Fibroblast of lung (primary cell): Measurements from ENCODE around the gene OXER1. TPM values are rescaled to one million over a fixed set of nuclear protein-coding genes. Genes with fewer than 3 reads are reported as not detected.

Experiments used
- DNase-seq, 2 donors: peaks; one replicate each; pipeline versions ENCODE4 v3.0.0 to v3.0.0-alpha.2; 2010; ENCODE audit warnings: low read depth in 2 of 2
- H2AFZ ChIP-seq: 2 replicates; pipeline ENCODE4 v1.5.1; 2012; ENCODE audit warnings: low read length, control low read depth, inconsistent platforms
- H3K27ac ChIP-seq: 2 replicates; pipeline ENCODE4 v1.5.1; 2011; ENCODE audit warnings: low read length, control low read depth; ENCODE audit not compliant: insufficient read depth
- H3K27me3 ChIP-seq: 2 replicates; pipeline ENCODE4 v1.5.1; 2011; ENCODE audit warnings: mild to moderate bottlenecking, low read length; ENCODE audit not compliant: control insufficient read depth, insufficient read depth
- H3K36me3 ChIP-seq: 2 replicates; pipeline ENCODE4 v1.5.1; 2011; ENCODE audit warnings: low read length; ENCODE audit not compliant: control insufficient read depth, insufficient read depth
- H3K4me1 ChIP-seq: 2 replicates; pipeline ENCODE4 v1.5.1; 2011; ENCODE audit warnings: low read length; ENCODE audit not compliant: control insufficient read depth, insufficient read depth; ENCODE audit errors: extremely low read depth
- H3K4me2 ChIP-seq: 2 replicates; pipeline ENCODE4 v1.5.1; 2011; ENCODE audit warnings: low read length, control low read depth; ENCODE audit not compliant: insufficient read depth; ENCODE audit errors: extremely low read depth
- H3K4me3 ChIP-seq, 4 experiments: fragments of 200-600 bp in 1 of 4; sonication (generic) in 1 of 4; replicated peaks in 1 of 4; 2 replicates each; pipeline ENCODE4 v1.5.1; 2011 to 2016; ENCODE audit warnings: low read length in 4 of 4, low read depth in 3 of 4, mild to moderate bottlenecking in 3 of 4, control low read depth in 2 of 4, inconsistent platforms in 1 of 4, mixed read lengths in 1 of 4; ENCODE audit not compliant: insufficient read depth in 1 of 4; ENCODE audit errors: control extremely low read depth in 1 of 4
- H3K79me2 ChIP-seq: 2 replicates; pipeline ENCODE4 v1.5.1; 2012; ENCODE audit warnings: mild to moderate bottlenecking, low read length, inconsistent platforms; ENCODE audit not compliant: control insufficient read depth, insufficient read depth
- H3K9ac ChIP-seq: 2 replicates; pipeline ENCODE4 v1.5.1; 2011; ENCODE audit warnings: mild to moderate bottlenecking, low read length, control low read depth; ENCODE audit not compliant: insufficient read depth
- H3K9me3 ChIP-seq: 2 replicates; pipeline ENCODE4 v1.5.1; 2012; ENCODE audit warnings: low read depth, low read length; ENCODE audit not compliant: control insufficient read depth, insufficient read depth
- H4K20me1 ChIP-seq: 2 replicates; pipeline ENCODE4 v1.5.1; 2011; ENCODE audit warnings: low read length; ENCODE audit not compliant: control insufficient read depth, insufficient read depth; ENCODE audit errors: extremely low read depth
- EZH2 ChIP-seq: IDR thresholded peaks from 2 replicates; pipeline ENCODE4 v1.5.1; 2012; ENCODE audit warnings: low read length, control low read depth, mild to moderate bottlenecking; ENCODE audit errors: missing control alignments
- polyA plus RNA-seq, 2 donors: library from polyadenylated mRNA; depleted of rRNA in 1 of 2; stranded (reverse) in 1 of 2; unstranded in 1 of 2; fragments of >200 nt; gene quantifications; 2 replicates each; pipeline ENCODE4 v1.2.1, GENCODE V29; 2011 to 2012; ENCODE audit warnings: missing spikeins in 1 of 2
- total RNA-seq: library from RNA; depleted of rRNA; stranded (reverse); fragments of >200 nt; gene quantifications from 2 replicates; pipeline ENCODE4 v1.2.1, GENCODE V29; 2014
- TF ChIP-seq, protein P1 (sequence below), 2 donors: IDR thresholded peaks in 1 of 2; conservative IDR thresholded peaks in 1 of 2; 1 replicate in 1 of 2; 2 replicates in 1 of 2; pipeline ENCODE4 v1.5.1; 2011 to 2012; ENCODE audit warnings: low read length in 2 of 2, control low read depth in 1 of 2, inconsistent platforms in 1 of 2, low read depth in 1 of 2, mild to moderate bottlenecking in 1 of 2

Gene OXER1
- total and polyA plus RNA-seq, 2 donors (not counting 1 experiment from before 2014, with no cell fraction given) = 0.17 TPM; not detected in 1

DNA sequence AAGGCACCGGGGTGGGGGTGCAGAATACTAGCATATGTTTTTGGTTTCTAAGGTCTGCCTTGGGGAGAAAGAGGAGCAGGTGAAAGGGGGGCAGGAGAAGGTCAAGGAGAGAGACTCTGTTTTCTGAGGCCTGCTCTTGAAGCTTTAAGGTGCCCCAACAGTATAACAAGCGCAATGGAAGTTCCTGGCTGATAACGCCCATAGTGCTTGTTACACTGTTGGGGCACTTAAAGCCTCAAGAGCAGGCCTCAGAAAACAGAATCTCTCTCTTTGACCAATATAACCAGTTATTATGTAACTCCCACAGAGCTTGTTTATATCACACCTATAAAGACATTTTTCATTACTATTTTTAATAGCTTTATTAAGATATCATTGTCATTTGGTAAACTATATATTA, 16.5 kb downstream of the OXER1 start:
- Histone ChIP-seq H3K79me2 (no peaks in the 10 kb centered on the region), H3K4me3 (no peak overlapping the region), H3K4me2 (no peak overlapping the region), H3K27ac (no peak overlapping the region), H4K20me1 (no peaks in the 10 kb centered on the region), H3K9ac (no peak overlapping the region), H3K36me3 (no peaks in the 10 kb centered on the region), H2AFZ (no peak overlapping the region), H3K4me1 (no peaks in the 10 kb centered on the region), H3K27me3 (no peaks in the 10 kb centered on the region), H3K9me3 (no peaks in the 10 kb centered on the region)
- TF ChIP-seq EZH2 = no peak
- TF ChIP-seq, protein P1, sequence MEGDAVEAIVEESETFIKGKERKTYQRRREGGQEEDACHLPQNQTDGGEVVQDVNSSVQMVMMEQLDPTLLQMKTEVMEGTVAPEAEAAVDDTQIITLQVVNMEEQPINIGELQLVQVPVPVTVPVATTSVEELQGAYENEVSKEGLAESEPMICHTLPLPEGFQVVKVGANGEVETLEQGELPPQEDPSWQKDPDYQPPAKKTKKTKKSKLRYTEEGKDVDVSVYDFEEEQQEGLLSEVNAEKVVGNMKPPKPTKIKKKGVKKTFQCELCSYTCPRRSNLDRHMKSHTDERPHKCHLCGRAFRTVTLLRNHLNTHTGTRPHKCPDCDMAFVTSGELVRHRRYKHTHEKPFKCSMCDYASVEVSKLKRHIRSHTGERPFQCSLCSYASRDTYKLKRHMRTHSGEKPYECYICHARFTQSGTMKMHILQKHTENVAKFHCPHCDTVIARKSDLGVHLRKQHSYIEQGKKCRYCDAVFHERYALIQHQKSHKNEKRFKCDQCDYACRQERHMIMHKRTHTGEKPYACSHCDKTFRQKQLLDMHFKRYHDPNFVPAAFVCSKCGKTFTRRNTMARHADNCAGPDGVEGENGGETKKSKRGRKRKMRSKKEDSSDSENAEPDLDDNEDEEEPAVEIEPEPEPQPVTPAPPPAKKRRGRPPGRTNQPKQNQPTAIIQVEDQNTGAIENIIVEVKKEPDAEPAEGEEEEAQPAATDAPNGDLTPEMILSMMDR (conservative IDR thresholded peaks at IDR 0.05 in 1 of 2, IDR thresholded peaks at IDR 0.05 in 1 of 2; ENCODE audit: low read depth in 1 of 2, low read length in 2 of 2) = no peak
- DNase-seq = no peak

DNA sequence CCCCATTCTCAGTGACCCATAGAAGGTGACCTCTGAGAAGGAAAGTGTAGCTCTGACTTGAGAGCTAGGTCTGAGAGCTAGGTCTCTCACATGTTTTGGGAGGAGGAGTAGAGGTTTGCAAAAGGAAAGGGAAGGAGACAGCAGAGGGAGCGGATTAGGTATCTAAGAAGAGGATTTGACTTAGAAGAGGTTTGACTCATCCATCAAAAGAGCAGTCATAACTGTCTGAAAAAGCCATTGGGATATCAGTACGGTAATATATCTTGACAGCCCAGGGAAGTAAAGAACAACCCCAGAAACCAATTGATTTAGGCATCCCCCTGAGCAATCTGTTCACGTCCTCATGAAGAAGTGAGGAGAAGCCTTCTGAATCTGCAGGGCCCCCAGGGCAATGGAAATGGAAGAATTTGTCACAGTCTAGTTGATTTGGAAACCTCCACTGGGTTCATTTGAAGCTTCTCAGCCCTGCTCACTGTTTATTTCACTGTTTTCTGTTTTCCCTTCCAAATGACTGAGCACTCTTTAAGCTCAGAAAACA, 19.3 kb downstream of the OXER1 start:
- TF ChIP-seq, protein P1 (conservative IDR thresholded peaks at IDR 0.05 in 1 of 2, IDR thresholded peaks at IDR 0.05 in 1 of 2; ENCODE audit: low read depth in 1 of 2, low read length in 2 of 2) = no peak
- TF ChIP-seq EZH2 = no peak
- H3K4me1 ChIP-seq = no peaks in the 10 kb centered on the region
- no peak overlapping the region for H3K27ac ChIP-seq
- no peak overlapping the region for H2AFZ ChIP-seq
- H3K27me3 ChIP-seq = no peaks in the 10 kb centered on the region
- no peaks in the 10 kb centered on the region for H3K36me3 ChIP-seq
- H3K4me3 ChIP-seq = no peak overlapping the region
- no peak overlapping the region for H3K4me2 ChIP-seq
- DNase-seq = no peak
- no peak overlapping the region for H3K9ac ChIP-seq
- no peaks in the 10 kb centered on the region for H4K20me1 ChIP-seq
- H3K9me3 ChIP-seq = no peaks in the 10 kb centered on the region
- H3K79me2 ChIP-seq = no peaks in the 10 kb centered on the region

DNA sequence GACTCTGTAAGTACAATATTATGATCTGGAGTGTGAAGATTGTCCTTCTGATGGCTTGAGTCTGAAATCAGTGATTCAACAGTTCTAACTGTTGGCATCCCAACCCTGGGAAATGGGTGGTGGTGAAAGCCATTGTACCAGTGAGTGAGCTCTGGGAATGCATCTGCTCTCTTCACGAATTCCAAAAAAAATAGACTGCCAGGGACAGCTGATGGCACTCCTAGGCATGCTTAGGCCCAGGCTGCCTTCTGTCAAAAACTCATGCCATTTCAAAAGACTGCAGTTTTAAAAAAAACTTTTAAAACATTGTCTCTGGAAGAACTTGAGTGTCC, 20.3 kb downstream of the OXER1 start:
- Histone ChIP-seq H4K20me1 (no peaks in the 10 kb centered on the region), H3K79me2 (no peaks in the 10 kb centered on the region), H3K4me1 (no peaks in the 10 kb centered on the region), H3K36me3 (no peaks in the 10 kb centered on the region), H3K4me2 (no peak overlapping the region), H2AFZ (no peak overlapping the region), H3K27me3 (no peaks in the 10 kb centered on the region), H3K27ac (no peak overlapping the region), H3K9ac (no peak overlapping the region), H3K4me3 (no peak overlapping the region), H3K9me3 (no peaks in the 10 kb centered on the region)
- TF ChIP-seq, protein P1 (conservative IDR thresholded peaks at IDR 0.05 in 1 of 2, IDR thresholded peaks at IDR 0.05 in 1 of 2; ENCODE audit: low read depth in 1 of 2, low read length in 2 of 2) = no peak
- TF ChIP-seq EZH2 = no peak
- no peak for DNase-seq
